NCI-H2081 treated with DMSO at 0.1 percent for 48 hours (cell line): ENCODE data around the gene TSPO2.
"Not testable (repeated sequence)": the region's sequence is repeated elsewhere in the genome, so short reads cannot be mapped to it uniquely, and the experiment has no call there.

Experiments
- DNase-seq: peaks from one replicate; lab custom pipeline; 2025; lab: John Stamatoyannopoulos, UW

The TSPO2 gene

GRCh38 chr6:41042226-41043055 lies at the start of gene TSPO2:
Gene TSPO2 (plus strand): TSS chr6:41042467. CDS start chr6:41042986, 519 bp downstream.
- DNase-seq: no peak

- DNase-seq: no peak
Measured at GRCh38 chr6:40992746-40993145, 49.5 kb upstream of the TSPO2 start.

- DNase-seq: no peak
Measured at GRCh38 chr6:40996591-40997233, 45.6 kb upstream of the TSPO2 start.

- DNase-seq: no peak
Measured at GRCh38 chr6:40997234-40997957, 44.9 kb upstream of the TSPO2 start.

GRCh38 chr6:40998661-40999060 lies 43.6 kb upstream of the TSPO2 start:
- no peak for DNase-seq

GRCh38 chr6:40999569-40999968 lies 42.7 kb upstream of the TSPO2 start:
- DNase-seq: no peak

- no peak for DNase-seq
Measured at GRCh38 chr6:41000248-41000647, 42.0 kb upstream of the TSPO2 start.

GRCh38 chr6:41002168-41002567 lies 40.1 kb upstream of the TSPO2 start:
- DNase-seq: no peak

GRCh38 chr6:41006217-41006616 lies 36.0 kb upstream of the TSPO2 start:
- DNase-seq: not testable (repeated sequence)

GRCh38 chr6:41006980-41007379 lies 35.3 kb upstream of the TSPO2 start:
- not testable (repeated sequence) for DNase-seq

- no peak for DNase-seq
Measured at GRCh38 chr6:41008011-41008410, 34.3 kb upstream of the TSPO2 start.

GRCh38 chr6:41009669-41010068 lies 32.6 kb upstream of the TSPO2 start:
- DNase-seq: no peak

- DNase-seq: no peak
Measured at GRCh38 chr6:41011673-41012072, 30.6 kb upstream of the TSPO2 start.

- DNase-seq: no peak
Measured at GRCh38 chr6:41013466-41014153, 28.7 kb upstream of the TSPO2 start.

- no peak for DNase-seq
Measured at GRCh38 chr6:41014780-41015179, 27.5 kb upstream of the TSPO2 start.

GRCh38 chr6:41015860-41016259 lies 26.4 kb upstream of the TSPO2 start:
- DNase-seq: not testable (repeated sequence)

- no peak for DNase-seq
Measured at GRCh38 chr6:41017663-41018062, 24.6 kb upstream of the TSPO2 start.

- no peak for DNase-seq
Measured at GRCh38 chr6:41021832-41022231, 20.4 kb upstream of the TSPO2 start.

GRCh38 chr6:41022294-41022693 lies 20.0 kb upstream of the TSPO2 start:
- DNase-seq: no peak

GRCh38 chr6:41023114-41023513 lies 19.2 kb upstream of the TSPO2 start:
- DNase-seq: no peak

- no peak for DNase-seq
Measured at GRCh38 chr6:41025966-41026530, 16.2 kb upstream of the TSPO2 start.

GRCh38 chr6:41027241-41027640 lies 15.0 kb upstream of the TSPO2 start:
- DNase-seq: no peak
